K562 (cell line): ENCODE measurements around the gene FSHR.

Experiments used
- AFF4 ChIP-seq: sonication (generic); formaldehyde crosslinking; IDR thresholded peaks from 2 replicates; pipeline ENCODE4 v1.8.0; 2023; ENCODE audit warnings: mild to moderate bottlenecking, missing genetic modification reagents
- ARNT ChIP-seq, 2 experiments: fragments of 450-650 bp; IDR thresholded peaks; 2 replicates each; pipeline ENCODE4 v1.6.1; 2016; ENCODE audit warnings: mild to moderate bottlenecking in 1 of 2
- CTCF ChIP-seq, 3 experiments: IDR thresholded peaks in 2 of 3; conservative IDR thresholded peaks in 1 of 3; 2 replicates each; pipeline ENCODE4 v1.5.1; 2011 to 2012; ENCODE audit warnings: low read length in 3 of 3, mild to moderate bottlenecking in 3 of 3, control low read depth in 2 of 3, improper control_type of control experiment in 1 of 3, inconsistent platforms in 1 of 3, low read depth in 1 of 3, mixed read lengths in 1 of 3, moderate library complexity in 1 of 3; ENCODE audit not compliant: insufficient read depth in 2 of 3
- TBP ChIP-seq: optimal IDR thresholded peaks from 2 replicates; pipeline ENCODE3; 2011; ENCODE audit warnings: low read depth, low read length, improper control_type of control experiment

- no peak for TF ChIP-seq TBP
- no peak for TF ChIP-seq CTCF (IDR thresholded peaks at IDR 0.05 in 2 of 3, conservative IDR thresholded peaks at IDR 0.05 in 1 of 3; ENCODE audit: insufficient read depth in 2 of 3, low read depth in 1 of 3, low read length in 3 of 3)
- TF ChIP-seq ARNT (IDR thresholded peaks at IDR 0.05): no peak
- no peak for TF ChIP-seq AFF4
Measured at GRCh38 chr2:48915227-48915626, 239.1 kb downstream of the FSHR start.
